ENCODE results near the gene SKAP2.

SKAP2 gene

DNA sequence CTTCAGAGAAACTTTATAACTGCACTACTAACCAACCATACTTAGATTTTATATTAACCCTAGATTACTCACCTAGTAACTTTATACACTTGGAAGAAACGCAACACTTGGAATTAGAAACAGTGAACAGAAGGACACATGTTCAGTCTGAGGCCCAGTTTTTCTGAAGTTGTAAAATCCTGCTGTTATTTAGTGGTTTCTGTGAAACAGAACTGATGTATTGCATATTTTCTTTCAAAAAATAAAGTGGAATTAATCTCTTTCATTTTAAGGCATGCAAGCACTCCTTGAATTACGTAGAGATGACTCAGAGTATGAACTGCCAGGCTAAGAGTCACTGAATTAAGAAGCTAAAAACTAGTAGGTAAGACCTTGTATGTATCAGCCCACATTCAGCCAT is 215.8 kb downstream of the SKAP2 start:
- no peak overlapping the region for H3K27ac ChIP-seq
- peak; percentile 41 for DNase-seq (ENCODE audit: low read depth, low spot score)

DNA sequence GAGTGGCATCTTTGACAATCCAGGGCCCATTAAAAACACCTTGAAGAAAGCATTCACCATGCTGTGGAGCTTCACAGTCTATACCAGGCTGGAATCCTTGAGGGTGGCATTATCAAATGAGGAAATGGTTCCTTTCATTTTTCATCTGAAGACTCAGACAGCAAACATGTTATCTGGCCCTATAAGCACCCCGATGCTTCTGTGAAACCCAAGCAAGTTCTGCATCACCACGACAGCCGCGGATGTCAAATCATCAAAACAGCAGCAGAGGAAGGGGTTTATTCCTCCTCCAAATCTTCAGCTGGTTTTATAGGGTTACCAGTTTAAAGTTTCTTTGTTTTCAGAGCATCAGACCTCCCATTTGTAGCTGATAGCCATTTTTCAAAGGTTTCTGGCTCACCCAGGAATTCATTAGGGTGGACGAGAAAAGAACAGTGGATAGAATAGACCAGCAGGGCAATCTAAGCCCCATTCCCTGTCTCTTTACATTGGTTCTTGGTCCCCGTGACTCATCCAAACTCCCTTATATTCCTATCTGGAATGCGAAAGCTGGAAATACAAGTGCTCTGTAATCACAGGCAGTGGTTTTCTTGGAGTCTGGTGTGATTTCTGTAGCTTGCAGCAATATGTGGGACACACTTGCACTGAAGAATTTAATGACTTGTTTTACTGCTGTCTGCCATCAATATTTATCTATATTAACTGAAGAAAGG is 217.9 kb downstream of the SKAP2 start:
- no peak for DNase-seq (ENCODE audit: low read depth, low spot score)

DNA sequence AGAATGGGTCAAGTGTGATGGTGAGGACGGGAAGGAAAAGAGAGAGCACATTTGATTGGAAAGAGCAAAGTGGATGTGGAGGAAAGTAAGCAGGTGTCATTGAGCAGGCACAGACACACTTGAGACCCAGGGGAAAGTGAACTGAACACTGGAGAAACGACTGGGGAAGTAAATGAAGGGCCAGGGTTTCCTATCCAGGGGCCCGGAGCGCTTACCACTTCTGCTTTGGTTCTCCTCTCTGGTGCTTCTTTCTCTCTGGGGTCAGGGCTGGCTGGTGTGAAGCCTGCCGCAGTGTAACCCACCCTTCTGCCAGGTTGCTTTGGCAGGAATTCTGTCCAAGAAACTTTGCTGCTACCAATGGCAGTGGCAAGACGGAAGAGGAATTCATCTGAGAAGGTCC is 219.3 kb downstream of the SKAP2 start:
- no peak for DNase-seq (ENCODE audit: low read depth, low spot score)
- H3K27ac ChIP-seq = no peak overlapping the region

More for the DNA sequence above, 217.9 kb downstream of the SKAP2 start:
- H3K27ac ChIP-seq = no peak overlapping the region

DNA sequence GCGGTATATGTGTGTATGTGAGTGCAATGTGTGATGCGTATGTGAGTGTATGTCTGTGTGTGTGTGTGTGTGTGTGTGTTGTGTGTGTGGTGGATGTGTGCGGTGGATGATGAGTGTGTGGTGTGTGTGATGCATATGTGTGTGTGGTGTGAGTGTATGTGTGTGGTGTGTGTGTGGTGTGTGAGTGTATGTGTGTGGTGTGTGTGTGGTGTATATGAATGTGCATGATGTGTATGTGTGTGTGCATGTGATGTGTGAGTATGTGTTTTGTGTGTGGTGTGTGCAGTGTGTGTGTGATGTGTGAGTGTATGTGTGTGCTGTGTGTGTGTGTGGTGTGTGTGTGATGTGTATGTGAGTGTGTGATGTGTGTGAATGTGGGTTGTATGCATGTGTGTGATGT is 222.0 kb downstream of the SKAP2 start:
- no peak for DNase-seq (ENCODE audit: low read depth, low spot score)

DNA sequence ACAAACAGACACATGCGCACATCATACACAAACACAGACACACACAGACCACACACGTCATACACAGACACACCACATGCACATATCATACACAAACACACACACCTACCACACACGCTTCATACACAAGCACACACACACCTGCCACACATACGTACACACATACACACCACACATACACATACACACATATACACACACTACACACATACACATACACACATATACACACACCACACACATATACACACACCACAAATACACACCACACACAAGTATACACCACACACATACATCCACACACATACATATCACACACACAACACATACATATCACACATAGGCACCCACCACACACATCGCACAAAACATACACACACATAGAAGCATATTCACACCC is 224.7 kb downstream of the SKAP2 start:
- H3K27ac ChIP-seq = no peak overlapping the region
- no peak for DNase-seq (ENCODE audit: low read depth, low spot score)

More for the DNA sequence above, 222.0 kb downstream of the SKAP2 start:
- H3K27ac ChIP-seq = no peak overlapping the region

DNA sequence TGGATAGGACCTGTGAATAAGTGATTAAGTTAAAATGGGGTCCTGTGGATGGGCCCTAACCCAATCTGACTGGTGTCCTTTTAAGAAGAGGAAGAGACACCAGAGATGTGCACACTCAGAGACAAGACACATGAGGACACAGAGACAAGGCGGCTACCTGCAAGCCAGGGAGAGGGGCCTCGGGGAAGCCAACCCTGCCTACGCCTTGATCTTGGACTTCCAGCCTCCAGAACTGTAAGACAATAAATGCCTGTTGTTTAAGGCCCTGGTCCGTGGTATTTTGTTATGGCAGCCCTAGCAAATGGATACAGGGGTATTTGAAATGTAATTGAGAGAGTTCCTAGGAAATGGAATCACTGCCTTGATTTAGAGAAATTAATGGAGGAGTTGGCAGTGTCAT is 225.3 kb downstream of the SKAP2 start:
- no peak for DNase-seq (ENCODE audit: low read depth, low spot score)
- no peak overlapping the region for H3K27ac ChIP-seq

DNA sequence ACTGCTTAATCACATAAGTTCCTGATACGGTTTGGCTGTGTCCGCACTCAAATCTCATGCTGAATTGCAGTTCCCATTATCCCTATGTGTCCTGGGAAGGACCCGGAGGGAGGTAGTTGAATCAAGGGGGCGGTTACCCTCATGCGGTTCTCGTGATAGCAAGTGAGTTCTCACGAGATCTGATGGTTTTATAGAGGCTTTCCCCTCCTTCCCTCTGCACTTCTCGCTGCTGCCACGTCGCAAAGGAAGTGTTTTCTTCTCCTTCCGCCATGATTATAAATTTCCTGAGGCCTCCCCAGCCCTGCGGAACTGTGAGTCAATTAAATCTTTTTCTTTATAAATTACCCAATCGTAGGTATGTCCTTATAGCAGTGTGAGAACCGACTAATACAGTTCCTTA is 226.2 kb downstream of the SKAP2 start:
- no peak for DNase-seq (ENCODE audit: low read depth, low spot score)
- H3K27ac ChIP-seq = no peak overlapping the region

DNA sequence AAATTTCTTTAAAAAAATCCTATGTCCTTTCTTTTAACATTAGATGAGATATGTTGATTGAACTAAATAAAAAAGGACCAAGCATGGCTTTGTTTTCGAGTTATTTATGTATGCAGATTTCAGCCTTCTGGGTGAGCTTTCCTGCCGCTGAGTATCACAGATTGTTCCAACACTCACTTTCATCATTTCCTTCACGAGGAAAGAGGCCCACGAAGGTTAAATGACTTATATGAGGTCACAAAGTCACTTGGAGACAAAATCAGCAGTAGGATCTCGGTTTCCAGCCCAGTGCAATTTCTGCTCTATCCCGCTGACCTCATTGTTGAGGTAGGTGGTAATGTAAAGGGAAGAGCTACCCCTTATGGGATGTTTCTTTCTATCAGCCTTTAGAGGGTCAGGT is 226.8 kb downstream of the SKAP2 start:
- no peak overlapping the region for H3K27ac ChIP-seq
- DNase-seq (ENCODE audit: low read depth, low spot score) = no peak

DNA sequence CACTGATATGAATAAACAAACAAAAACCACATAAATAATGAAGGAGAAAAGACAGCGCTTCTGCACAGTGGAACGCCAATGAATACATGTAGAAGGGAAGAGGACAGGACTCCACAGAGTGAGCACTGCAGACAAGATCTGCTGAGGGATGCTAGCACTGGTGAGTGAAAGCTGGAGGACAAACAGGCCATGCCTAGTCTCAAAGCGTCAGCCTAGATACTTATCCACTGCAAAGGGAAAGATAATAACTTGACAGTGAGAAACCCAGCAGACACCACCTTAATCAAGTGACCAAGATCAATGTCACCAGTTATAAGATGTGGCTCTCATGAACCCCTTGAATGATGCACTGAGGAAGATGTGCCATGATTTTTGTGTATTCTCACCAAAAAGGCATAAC is 227.6 kb downstream of the SKAP2 start:
- no peak for DNase-seq (ENCODE audit: low read depth, low spot score)
- no peak overlapping the region for H3K27ac ChIP-seq

DNA sequence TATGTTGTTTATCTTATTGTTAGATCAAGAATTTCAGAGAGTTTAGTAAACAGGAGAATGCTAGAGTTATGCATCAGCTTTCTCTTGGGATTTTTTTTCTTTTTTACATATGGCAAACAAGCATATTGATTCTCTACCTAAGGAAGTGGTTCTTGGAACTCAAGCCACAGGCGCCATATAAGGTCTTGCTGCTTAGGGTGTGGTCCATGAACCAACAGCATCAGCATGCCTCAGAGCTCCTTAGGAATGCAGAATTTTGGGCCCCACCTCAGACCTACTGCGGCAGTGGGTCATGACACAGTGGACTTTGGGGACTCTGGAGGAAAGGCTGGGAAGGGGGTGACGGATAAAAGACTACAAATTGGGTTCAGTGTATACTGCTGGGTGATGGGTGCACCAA is 230.8 kb downstream of the SKAP2 start:
- H3K27ac ChIP-seq = no peak overlapping the region
- no peak for DNase-seq (ENCODE audit: low read depth, low spot score)

DNA sequence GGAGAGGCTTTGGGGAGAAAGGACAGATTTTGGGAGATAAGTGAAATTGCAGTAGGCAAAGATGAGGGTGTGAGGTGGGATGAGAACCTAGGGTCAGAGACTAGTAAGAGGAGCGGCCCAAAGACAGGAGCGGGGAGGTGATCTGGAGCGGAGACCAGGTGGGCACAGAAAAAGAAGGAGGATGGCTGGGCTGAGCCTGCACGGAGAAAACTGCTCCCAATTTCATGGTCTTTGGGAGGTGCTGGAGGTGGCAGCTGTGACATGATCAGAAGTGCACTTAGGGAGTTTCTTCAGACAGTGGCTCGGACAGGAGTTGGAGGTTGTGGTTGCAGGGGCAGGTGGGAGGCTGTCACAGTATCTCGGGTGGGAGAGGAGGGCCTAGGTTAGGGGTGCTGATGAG is 232.8 kb downstream of the SKAP2 start:
- no peak for DNase-seq (ENCODE audit: low read depth, low spot score)
- H3K27ac ChIP-seq = no peak overlapping the region

DNA sequence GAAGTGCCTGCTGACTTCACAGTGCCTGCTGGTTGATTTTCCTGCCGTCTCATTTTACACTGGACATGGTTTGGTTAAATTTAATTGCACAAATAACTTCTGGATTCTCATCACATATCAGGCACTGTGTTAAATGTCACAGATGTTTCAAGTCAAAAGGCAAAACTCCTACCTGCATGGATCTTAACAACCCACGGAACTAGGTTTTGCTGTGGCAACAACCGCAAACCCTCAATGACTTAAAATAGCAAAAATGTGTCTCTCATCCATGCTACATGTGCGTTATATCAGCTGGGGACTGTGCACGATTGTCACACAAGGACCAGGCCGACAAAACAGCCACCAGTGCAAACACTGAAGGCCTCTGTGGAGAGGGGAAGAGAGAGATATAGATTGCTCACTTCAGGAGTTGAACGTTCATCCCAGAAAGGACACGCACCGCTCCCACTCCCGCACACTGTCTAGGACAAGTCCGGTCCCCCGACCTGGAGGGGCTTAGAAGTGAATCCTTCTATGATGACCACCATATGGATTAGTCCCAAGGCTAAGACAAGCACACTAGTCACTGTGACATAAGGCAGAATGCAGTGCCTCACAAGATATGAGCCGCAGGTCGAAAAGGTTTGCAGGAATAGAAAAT is 233.3 kb downstream of the SKAP2 start:
- DNase-seq (ENCODE audit: low read depth, low spot score) = no peak
- no peak overlapping the region for H3K27ac ChIP-seq

DNA sequence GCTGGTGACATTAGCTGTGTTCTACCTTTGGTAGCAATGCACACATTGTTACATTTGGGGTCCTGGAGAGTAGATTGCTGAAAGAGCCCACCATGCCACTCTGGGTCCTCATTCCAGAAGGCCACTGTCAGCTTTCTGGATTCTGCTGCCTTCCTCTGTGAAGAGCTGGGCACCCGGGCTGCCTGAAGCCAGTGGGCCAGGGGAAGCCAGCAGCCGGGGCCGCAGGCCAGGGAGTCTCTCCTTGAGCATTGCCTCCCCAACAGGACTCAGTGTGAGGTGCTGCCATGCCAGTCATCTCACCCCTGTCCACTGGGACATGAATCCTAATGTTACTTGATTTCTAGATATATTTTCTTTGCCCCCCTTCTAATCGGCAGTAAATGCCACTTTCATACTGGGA is 234.0 kb downstream of the SKAP2 start:
- DNase-seq (ENCODE audit: low read depth, low spot score) = no peak
- H3K27ac ChIP-seq = no peak overlapping the region

DNA sequence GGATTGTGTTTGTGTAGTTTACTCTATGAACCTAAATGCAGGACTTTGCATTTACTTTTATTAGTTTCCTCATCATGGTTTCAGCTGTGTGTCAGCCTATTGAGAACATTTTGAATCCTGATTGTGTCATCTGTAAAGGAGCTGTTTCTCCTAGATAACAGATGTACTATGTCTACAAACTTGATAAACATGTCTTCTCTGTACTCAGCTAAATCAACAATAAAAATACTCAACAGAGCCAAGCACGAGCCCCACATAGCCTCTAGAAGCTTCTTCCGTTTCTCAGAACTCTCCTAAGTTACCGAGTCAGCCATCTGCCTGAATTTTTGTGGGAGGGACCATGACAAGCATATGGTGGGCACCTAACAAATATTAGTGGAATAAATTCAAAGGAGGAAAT is 234.7 kb downstream of the SKAP2 start:
- no peak for DNase-seq (ENCODE audit: low read depth, low spot score)
- H3K27ac ChIP-seq = no peak overlapping the region

DNA sequence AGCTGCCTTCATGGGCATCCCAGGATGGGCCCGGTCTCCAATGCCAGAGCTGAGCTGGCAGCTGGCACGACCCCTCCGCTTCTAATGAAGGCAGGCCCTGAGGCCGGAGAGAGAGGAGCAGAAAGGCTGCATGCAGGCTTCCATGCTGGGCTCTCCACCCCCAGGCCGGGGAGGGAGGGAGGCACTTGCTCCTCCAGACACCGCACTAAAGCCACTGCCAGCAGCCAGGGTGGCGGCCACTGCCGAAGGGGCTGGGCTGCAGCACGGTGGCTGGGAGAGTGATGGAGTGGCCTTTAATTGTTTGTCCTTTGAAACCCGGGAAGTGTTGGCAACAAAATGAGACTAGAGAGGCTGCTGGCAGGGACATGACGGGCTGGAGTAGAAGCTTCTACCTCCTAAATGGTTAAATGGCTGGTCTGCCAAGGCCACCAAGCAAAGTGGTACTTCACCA is 236.5 kb downstream of the SKAP2 start:
- H3K27ac ChIP-seq = no peak overlapping the region
- DNase-seq (ENCODE audit: low read depth, low spot score) = no peak

DNA sequence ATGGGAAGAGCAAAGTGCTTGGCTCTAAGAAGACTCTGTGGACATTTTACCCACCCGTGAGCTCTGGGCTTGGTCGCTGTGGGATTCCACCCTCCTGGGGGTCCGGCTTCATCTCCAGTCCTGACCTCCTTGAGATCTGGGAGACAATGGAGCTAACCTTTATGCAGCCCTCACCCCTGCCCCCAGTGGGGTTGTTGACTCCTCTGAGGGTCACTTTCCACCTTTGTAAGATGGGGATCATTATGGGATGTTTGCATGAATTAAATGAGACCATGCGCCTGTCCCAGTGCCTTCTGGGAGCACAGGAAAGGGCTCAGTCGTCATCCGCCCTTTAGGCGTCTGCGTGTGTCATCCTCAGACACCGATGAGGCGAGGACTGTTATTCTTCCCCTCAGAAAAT is 237.2 kb downstream of the SKAP2 start:
- H3K27ac ChIP-seq = no peak overlapping the region
- no peak for DNase-seq (ENCODE audit: low read depth, low spot score)

DNA sequence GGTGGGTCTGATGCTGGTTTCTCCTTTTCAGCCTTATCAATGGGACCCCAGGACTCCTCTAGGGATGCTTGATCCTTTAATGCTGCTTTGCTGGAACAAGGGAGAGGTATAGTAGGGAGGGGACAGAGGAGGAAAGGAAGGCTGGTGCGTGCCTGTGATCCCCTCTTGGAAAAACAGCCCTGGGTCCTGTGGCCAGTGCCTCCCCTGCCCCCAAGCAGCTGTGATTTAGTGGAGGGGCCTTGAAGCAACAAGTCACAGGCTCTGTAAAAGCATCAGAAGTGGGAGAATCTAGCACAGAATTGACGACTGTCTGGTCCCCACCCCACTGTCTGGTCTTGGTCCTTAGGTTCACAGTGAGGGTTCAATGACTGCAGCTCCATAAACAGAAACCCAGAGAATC is 237.7 kb downstream of the SKAP2 start:
- H3K27ac ChIP-seq = no peak overlapping the region
- DNase-seq (ENCODE audit: low read depth, low spot score) = no peak

DNA sequence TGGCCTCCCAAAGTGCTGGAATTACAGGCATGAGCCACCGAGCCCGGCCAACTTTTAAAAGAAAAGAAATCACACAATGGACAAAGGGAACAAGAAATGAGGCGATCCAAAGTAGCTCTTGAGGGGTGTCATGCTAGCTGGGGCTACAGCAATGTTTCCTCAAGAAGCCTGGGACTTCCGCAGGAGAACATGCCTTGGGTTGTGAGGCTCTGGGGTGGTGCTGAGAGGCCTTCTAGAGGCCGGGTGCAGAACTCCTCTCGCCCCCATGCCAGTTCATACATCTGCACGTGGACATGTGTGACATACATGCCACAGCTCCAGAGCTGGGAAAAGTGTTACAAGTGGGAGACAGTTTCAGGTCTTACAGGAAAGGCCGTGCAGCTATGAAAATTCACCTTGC is 238.2 kb downstream of the SKAP2 start:
- no peak overlapping the region for H3K27ac ChIP-seq
- no peak for DNase-seq (ENCODE audit: low read depth, low spot score)

DNA sequence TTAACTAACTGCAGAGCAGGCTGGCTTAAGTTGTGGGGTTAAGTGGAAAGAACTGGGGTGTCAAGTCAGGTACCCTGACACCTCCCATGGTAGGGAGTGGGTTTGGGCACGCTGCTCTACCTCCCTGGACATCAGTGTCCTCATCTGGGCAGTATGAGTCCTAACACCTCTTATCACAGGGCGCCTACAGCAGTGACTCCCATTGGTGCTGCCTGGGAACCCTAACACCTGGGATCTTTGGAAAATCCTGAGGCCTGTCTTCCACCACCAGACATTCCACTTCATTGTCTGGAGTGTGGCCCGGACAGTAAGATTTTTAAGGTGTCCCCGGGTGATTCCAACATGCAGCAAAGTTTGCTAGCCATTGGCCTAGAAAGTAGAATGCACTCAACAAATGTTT is 239.1 kb downstream of the SKAP2 start:
- DNase-seq (ENCODE audit: low read depth, low spot score) = no peak
- no peak overlapping the region for H3K27ac ChIP-seq

DNA sequence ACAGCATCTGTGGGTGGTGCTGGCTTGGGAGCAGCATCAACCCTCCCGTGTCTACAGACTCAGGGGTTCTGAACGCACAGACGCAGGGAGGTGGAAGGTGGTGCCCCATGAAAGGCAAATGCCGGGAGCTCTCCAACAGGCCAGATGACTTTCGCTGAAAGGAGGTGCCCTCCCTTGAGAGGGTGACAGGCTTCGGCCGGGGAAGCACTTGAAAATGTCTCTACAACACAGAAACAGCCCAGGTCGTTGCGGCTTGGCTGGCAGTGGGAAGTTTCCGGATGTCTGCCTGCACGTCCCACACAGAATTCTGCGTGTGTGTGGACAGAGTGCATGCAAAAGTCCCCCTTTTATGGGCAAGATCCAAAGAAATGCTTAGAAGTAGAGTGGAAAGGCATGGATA is 239.6 kb downstream of the SKAP2 start:
- no peak for DNase-seq (ENCODE audit: low read depth, low spot score)
- no peak overlapping the region for H3K27ac ChIP-seq

DNA sequence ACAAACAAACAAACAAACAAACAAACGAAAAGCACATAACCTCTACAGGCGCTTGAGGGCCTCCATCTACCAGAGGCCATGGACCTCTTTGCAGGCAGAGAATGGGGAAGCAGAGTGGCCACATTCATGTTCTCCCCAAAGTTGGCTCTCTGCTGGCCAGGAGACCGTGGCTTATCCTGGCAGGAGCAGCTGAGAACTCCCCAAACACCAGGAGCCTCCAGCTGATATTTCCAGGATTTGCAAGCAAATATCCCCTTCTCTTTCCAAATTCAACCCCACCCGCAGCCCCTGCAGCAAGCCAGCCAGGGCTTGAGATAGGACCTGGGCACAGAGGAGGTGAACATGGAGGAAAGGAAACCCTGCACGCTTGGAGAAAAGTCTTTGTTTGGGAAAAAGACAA is 240.0 kb downstream of the SKAP2 start:
- no peak for DNase-seq (ENCODE audit: low read depth, low spot score)
- no peak overlapping the region for H3K27ac ChIP-seq

DNA sequence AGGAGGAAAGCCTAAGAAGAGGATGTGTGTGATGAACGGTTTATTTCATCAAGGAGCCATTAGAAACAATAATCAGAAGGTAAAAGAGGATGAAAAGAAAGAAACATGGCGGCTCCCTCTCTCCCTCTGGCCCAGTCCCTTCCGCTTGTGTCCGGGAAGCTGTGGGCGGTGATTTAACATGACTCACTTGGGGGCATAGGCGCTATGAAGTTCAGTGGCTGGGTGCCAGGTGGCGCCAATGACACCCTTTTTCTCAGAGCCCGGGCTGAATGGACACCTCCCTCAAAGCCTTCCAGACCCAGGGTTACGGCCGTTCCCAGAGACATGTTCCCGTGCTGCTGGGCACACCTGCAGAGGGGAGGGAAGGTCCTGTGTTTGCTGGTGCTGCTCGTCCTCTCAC is 244.0 kb downstream of the SKAP2 start:
- DNase-seq (ENCODE audit: low read depth, low spot score) = no peak
- no peak overlapping the region for H3K27ac ChIP-seq

All from epithelial cell of prostate (primary cell).